CD1c-positive myeloid dendritic cell (primary cell): Measurements from ENCODE around the gene RALGAPA2.
A peak's percentile ranks its signal among the peaks of the same experiment; 100 is the strongest.

ENCODE experiments used
- DNase-seq: peaks from one replicate; pipeline ENCODE4 v3.0.0-alpha.2; 2016; ENCODE audit errors: extremely low spot score

RALGAPA2 gene

DNA sequence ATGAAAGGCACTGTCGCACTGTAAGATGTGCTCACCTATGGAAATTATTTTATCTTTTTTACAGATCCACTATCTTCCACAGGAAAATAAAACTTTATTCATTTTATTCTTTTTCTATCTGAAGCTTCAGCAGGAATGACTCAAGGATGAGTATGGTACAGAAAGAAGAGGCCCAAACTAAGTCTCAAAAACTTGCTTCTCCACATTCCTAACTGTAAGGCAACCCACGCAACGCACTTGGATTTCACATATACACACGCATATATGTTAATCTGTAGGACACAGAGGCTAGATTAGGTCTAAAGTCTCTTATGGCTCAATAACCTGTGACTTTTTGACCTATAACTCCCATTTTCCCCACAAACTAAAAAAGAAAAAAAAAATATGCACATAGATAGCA lies 81.9 kb downstream of the RALGAPA2 start:
- no peak for DNase-seq

GRCh38 chr20:20629556-20630188 lies 82.8 kb downstream of the RALGAPA2 start:
- no peak for DNase-seq

DNA sequence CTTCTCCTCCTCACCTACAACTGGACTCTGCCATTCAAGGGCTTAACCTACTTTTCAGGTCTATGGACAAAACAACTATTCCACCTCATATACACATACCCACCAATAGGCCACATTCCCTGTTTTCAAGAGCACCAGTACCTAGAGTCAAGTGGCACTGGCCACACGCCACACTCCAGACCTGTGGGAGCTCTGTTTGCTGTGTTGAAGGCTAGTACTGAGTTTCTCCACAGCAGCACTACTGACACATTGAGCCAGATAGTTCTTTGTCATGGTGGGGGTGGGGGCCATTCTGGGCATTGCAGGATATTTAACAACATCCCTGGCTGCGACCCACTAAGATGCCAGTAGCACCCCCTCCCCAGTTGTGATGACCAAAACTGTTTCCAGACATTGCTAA lies 84.1 kb downstream of the RALGAPA2 start:
- no peak for DNase-seq

DNA sequence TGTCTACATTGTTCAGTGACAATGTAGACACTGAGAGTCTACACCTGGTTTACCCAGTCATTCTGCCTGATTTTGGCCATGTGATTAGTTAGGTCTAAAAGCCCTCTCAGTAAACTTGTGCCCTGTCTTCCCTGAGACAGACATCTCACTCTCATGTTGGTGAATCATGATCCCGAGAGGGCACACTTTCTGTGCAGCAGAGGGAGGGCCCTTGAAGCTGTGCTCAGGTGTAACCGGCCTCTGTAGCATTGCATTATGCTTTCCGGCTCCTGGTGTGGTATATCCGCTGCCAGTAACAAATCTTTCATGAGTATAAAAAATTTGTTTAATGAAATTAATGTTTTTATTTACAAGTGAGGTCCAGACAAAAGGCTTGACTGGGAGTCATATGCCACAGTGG lies 85.0 kb downstream of the RALGAPA2 start:
- no peak for DNase-seq

GRCh38 chr20:20624914-20625313 lies 87.5 kb downstream of the RALGAPA2 start:
- no peak for DNase-seq

DNA sequence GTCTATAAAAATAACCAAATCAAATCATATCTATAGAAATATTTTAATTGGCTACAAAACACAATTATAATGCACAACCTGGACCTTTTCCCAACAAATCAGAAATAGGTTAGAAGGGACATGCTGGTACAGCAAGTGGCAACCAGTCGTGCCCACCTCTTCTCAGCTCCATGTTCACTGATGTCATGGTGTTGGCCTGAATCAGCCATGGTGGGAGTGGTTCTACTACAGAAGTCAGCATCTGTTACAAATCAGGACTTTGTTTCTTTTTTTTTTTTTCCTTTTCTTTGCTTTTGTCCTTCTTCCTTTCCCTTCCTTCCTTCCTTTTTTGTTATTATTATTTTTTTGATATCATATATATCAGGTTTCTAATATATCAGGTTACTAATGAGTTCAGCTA lies 91.2 kb downstream of the RALGAPA2 start:
- no peak for DNase-seq

DNA sequence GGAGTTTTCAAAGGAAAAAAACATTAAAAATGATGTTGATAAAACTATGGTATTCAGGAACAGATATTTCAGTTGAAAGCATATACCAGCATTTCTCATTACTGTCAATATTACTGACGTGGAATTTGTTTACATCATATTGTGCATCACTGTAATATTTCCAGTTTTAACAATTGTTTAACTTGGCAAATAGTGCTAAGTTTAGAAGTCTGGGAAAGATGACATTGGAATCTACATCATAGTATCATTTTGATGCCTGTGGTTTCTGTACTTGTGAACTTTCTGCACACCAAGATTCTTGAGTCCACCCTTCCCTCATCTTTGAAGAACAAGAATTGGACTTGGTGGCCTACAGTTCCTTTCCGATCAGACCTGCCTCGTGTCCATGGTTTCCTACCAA lies 98.1 kb downstream of the RALGAPA2 start:
- no peak for DNase-seq

GRCh38 chr20:20612251-20612650 lies 100.2 kb downstream of the RALGAPA2 start:
- no peak for DNase-seq

GRCh38 chr20:20611167-20611566 lies 101.3 kb downstream of the RALGAPA2 start:
- no peak for DNase-seq

DNA sequence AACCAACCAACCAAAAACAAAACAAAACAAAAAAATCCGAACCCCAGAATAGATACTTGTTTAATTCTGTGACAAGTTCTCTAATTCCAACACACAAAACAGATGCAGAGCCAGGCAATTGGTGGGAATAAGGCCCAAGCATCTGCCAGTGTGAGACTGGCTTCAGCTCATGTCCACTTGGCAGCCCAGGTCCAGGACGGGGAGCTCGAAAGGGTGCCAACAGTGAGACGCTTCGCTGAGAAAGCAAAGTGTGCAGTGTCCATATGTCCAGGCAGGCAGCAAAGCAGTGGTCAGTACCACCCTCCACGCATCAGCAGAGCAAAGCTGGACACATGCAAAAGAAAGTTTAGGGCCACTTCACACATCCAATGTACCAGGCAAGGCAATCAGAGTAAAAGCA lies 102.9 kb downstream of the RALGAPA2 start:
- no peak for DNase-seq

DNA sequence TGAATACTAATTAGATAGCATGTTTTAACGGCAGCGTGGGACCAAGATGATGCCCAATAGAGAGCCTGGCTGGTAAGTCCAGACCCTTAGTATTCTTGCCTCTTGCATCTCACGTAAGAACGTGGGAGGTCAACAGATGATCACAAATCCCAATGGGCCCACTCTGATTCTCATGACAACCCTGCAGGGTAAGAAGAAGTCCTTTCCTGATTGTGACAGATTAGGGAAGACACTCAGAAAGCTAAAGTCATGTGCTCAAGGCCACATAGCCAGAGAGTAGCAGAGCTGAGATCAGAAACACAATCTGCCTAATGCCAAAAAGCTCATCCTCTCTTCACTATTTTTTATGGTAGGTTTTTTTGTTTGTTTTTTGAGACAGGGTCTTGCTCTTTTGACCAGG lies 103.8 kb downstream of the RALGAPA2 start:
- DNase-seq: no peak

- DNase-seq: no peak
Observed at GRCh38 chr20:20608041-20608440, 104.4 kb downstream of the RALGAPA2 start.

- DNase-seq: no peak
Observed at GRCh38 chr20:20606881-20607280, 105.6 kb downstream of the RALGAPA2 start.

DNA sequence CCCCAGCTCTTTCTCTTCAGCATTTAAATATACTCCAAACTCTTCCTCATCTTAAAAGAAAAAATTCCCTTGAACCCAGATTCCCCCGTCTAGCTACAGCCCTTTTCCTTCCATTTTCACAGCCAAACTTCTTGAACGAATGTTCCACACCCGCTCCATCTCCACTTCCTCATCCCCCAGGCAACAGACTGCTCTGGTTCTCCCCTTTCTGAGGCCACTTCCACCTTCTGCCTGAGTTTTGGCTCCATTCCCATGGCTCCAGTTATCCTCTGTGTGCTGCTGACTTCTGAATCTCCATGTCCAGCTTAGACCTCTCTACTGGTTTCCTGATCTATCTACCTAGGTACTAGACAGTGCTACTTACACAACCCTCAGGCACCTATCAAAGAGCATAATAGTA lies 106.4 kb downstream of the RALGAPA2 start:
- DNase-seq: peak; percentile 6

- no peak for DNase-seq
Observed at GRCh38 chr20:20604907-20605306, 107.5 kb downstream of the RALGAPA2 start.

- DNase-seq: no peak
Observed at GRCh38 chr20:20604357-20604756, 108.1 kb downstream of the RALGAPA2 start.

DNA sequence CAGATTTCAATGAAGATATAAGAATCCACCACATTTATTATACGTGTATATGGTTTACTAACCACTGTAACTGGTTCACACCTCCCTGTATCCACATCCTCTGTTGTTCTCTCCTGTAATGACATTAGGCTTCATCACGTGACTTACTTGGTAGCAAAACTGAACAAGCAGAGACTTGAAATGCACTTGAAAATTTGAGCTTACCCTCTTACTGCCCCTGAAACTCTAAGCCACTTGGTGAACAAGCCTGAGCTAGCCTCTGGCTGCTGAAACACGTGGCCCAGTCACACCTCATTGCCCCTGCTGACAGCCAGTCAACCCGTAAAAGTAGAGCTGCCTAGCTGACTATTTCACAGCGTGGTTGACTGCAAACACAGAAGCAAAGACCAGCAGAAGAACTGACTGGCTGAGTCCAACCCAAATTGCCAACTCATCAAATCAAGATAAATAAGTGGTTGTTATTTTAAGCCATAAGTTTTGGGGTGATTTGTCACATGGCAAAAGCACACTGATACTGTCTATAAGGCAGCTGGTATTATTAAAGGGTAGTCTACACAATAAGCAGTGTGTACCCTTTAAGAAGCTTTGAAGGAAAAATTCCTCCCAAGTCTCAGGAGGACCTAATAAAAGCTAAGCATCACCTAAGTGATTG lies 109.0 kb downstream of the RALGAPA2 start:
- no peak for DNase-seq

- DNase-seq: no peak
Observed at GRCh38 chr20:20597966-20598365, 114.5 kb downstream of the RALGAPA2 start.

GRCh38 chr20:20594171-20594530 lies 118.3 kb downstream of the RALGAPA2 start:
- peak; percentile 33 for DNase-seq

DNA sequence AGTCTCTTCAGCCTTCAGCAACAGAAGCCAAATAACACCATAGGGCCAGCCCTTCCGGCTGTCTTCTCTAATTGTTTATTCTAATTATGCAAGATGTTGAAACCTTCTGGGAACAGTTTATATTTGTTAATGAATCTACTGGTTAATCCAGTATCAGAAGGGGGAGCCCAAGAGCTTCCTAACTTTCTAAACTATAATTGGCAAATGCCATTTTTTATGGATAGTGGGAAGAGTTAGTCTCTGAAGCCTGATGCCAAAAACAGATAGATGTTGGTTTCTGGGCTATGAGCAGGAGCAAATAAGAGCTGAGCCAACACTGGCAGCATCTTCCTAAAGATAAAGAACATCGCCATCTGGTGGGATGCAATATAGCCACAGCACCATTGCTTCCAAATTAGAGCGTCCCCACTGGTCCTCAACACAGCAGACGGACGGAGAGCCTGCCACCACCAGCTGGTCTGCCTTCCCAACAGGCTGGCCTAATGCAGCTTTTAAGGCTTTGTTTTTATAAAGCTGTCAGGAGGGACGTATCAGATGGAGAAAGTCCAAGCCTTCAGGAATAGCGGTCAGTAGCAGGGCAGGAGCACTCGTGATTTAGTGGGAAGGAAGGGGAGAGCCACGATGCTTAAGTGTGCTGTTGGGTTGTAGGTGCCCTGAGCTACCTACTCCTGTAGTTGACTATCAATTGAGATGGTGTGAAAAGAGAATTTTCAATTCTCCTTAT lies 118.8 kb downstream of the RALGAPA2 start:
- DNase-seq: peak; percentile 6

DNA sequence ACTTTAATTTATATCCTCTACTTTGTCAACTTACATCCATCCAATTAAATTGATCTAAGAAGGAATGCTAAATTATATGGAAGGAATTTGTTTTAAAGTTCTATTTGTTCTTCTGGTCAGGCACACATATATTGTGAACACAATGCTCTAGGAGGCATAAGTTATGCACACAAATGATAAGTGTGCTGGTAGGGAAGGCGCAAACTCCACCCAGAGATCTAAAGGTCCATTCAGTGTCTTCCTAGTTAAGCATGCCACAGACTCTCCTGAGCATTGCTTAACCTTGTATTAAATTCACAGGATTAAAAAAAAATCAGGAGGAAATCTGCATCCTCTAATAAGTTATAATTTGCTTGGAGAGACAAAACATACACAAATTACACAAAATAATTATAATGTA lies 127.3 kb downstream of the RALGAPA2 start:
- no peak for DNase-seq

DNA sequence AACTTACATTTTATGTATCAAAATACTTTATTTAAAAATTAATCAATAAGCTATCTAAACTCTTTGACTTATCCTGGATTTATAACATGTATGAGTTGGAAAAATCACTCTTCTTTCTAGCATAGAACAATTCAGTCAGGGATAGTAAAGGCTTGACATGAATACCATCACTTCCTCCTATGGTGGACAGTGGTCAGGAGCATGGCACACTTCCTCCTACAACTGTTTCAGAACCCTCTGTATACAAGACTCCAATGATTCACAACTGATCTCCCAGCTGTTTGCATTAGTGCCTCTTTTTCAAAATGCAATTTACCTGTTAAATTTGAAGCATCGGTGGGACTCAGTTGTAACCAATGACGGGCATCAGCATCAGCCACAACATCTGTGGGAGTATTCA lies 129.7 kb downstream of the RALGAPA2 start:
- DNase-seq: peak; percentile 23

- DNase-seq: no peak
Observed at GRCh38 chr20:20580139-20580538, 132.3 kb downstream of the RALGAPA2 start.
